OCI-LY1 (cell line): ENCODE results near the gene TMEM95.
"Not testable (repeated sequence)": the region's sequence is repeated elsewhere in the genome, so short reads cannot be mapped to it uniquely, and the experiment has no call there.

Source experiments
- H2AFZ ChIP-seq: fragments of 200-600 bp; sonication (generic), shearing (Covaris generic); 2 replicates; pipeline ENCODE4 v1.6.0; 2014; ENCODE audit warnings: antibody characterized with exemption, mild to moderate bottlenecking, low read length
- H3F3A ChIP-seq: fragments of 200-600 bp; sonication (generic), shearing (Covaris generic); 2 replicates; pipeline ENCODE4 v1.6.0; 2014; ENCODE audit warnings: mild to moderate bottlenecking, antibody characterized with exemption, low read length, moderate library complexity; ENCODE audit not compliant: insufficient read depth
- H3K27ac ChIP-seq: fragments of 200-600 bp; sonication (generic); 2 replicates; pipeline ENCODE4 v1.5.1; 2014; ENCODE audit warnings: low read length, mixed run types, mild to moderate bottlenecking, low read depth; ENCODE audit not compliant: poor library complexity, severe bottlenecking
- H3K27me3 ChIP-seq: fragments of 200-600 bp; sonication (generic); 2 replicates; pipeline ENCODE4 v1.6.0; 2014; ENCODE audit warnings: antibody characterized with exemption, mild to moderate bottlenecking, low read length, moderate library complexity; ENCODE audit not compliant: insufficient read depth
- H3K36me3 ChIP-seq: fragments of 200-600 bp; sonication (generic); 2 replicates; pipeline ENCODE4 v1.6.1; 2014; ENCODE audit warnings: mild to moderate bottlenecking, antibody characterized with exemption, low read length, moderate library complexity, mixed read lengths; ENCODE audit not compliant: insufficient read depth
- H3K4me1 ChIP-seq: fragments of 200-600 bp; sonication (generic); 2 replicates; pipeline ENCODE4 v1.5.1; 2014; ENCODE audit warnings: mild to moderate bottlenecking, low read length, moderate library complexity; ENCODE audit not compliant: insufficient read depth, severe bottlenecking
- H3K4me2 ChIP-seq: fragments of 200-600 bp; sonication (generic), shearing (Covaris generic); 2 replicates; pipeline ENCODE4 v1.6.1; 2014; ENCODE audit warnings: low read length
- H3K4me3 ChIP-seq: fragments of 200-600 bp; sonication (generic); 2 replicates; pipeline ENCODE4 v1.5.1; 2014; ENCODE audit warnings: low read length, low read depth, mild to moderate bottlenecking, mixed read lengths; ENCODE audit not compliant: poor library complexity, severe bottlenecking
- H3K79me2 ChIP-seq: fragments of 200-600 bp; shearing (Covaris generic); 2 replicates; pipeline ENCODE4 v1.6.1; 2016; ENCODE audit warnings: mixed run types, low read length, mixed read lengths; ENCODE audit not compliant: insufficient read depth
- H3K9ac ChIP-seq: fragments of 200-600 bp; sonication (generic), shearing (Covaris generic); 2 replicates; pipeline ENCODE4 v1.6.1; 2014; ENCODE audit warnings: mild to moderate bottlenecking, low read length, mixed read lengths
- H3K9me2 ChIP-seq: fragments of 200-600 bp; sonication (generic), shearing (Covaris generic); 2 replicates; pipeline ENCODE4 v1.6.1; 2014; ENCODE audit warnings: low read depth, mild to moderate bottlenecking, low read length, mixed read lengths
- H3K9me3 ChIP-seq: fragments of 200-600 bp; shearing (Covaris generic); 2 replicates; pipeline ENCODE4 v1.6.1; 2014; ENCODE audit warnings: low read length, mixed read lengths
- H4K20me1 ChIP-seq: fragments of 200-600 bp; sonication (generic), shearing (Covaris generic); 2 replicates; pipeline ENCODE4 v1.6.0; 2016; ENCODE audit warnings: mild to moderate bottlenecking, low read length; ENCODE audit not compliant: insufficient read depth
- CTCF ChIP-seq: fragments of 200-600 bp; sonication (generic), shearing (Covaris generic); IDR thresholded peaks from 2 replicates; pipeline ENCODE4 v1.5.1; 2017; ENCODE audit warnings: mild to moderate bottlenecking, antibody characterized with exemption, low read length, moderate library complexity, mixed read lengths
- EZH2 ChIP-seq: fragments of 200-600 bp; sonication (generic), shearing (Covaris generic); IDR thresholded peaks from 2 replicates; pipeline ENCODE4 v1.8.0; 2017; ENCODE audit warnings: borderline replicate concordance, mixed run types, mild to moderate bottlenecking, antibody characterized with exemption, low read length, moderate library complexity, mixed read lengths

The TMEM95 gene

DNA sequence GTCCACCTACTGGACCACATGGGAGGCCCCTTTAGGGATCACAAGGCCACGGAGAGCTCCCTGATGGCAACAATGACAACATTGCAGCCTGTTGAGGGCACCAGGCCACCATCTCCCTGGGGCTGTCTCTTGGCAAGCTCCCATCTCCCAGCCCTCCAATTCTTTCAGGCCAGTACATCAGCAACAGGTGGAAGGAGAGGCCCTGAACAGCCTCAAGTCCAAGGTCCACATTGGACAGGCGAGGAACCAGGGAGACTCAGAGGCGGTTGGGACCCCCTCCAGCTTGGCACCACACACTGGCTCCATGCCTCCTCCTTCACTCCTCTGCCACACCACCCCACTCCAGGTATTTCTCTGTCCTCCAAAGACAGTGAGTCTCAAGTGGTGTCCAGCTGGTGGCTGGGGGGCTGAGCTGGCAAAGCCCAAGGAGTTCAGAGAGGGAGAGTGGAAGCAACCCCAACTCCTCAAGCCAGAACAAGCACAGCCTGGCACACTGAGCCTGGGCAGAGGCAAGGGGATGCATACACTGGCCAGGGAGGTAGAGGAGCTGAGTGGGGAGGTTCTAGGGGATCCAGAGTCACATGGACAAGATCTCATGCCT, 19.9 kb upstream of the TMEM95 start:
- Histone ChIP-seq H3K4me3 (no peak overlapping the region), H3K27ac (peak overlapping the region; percentile 90), H3K36me3 (peaks cover 5% of the 10 kb centered on the region; the same call in 1 of the 2 replicates), H3K9me3 (no peaks in the 10 kb centered on the region), H3K4me2 (peak overlapping the region; percentile 93; the same call in 1 of the 2 replicates), H2AFZ (peak overlapping the region; percentile 43; the same call in 1 of the 2 replicates), H3K9ac (peak overlapping the region; percentile 88; the same call in 1 of the 2 replicates), H3K4me1 (peaks cover 51% of the 10 kb centered on the region), H3K79me2 (no peaks in the 10 kb centered on the region), H3K9me2 (no peaks in the 10 kb centered on the region), H3K27me3 (no peaks in the 10 kb centered on the region), H4K20me1 (no peaks in the 10 kb centered on the region), H3F3A (no peaks in the 10 kb centered on the region)
- no peak for TF ChIP-seq CTCF
- TF ChIP-seq EZH2 = no peak

GRCh38 chr17:7335765-7336164, 19.2 kb upstream of the TMEM95 start:
- not testable (repeated sequence) for H3F3A ChIP-seq, H3K27me3 ChIP-seq, H4K20me1 ChIP-seq, H3K9me3 ChIP-seq, H3K36me3 ChIP-seq, H3K9me2 ChIP-seq, H3K79me2 ChIP-seq
- Histone ChIP-seq H3K4me3 (peak overlapping the region; percentile 82), H3K4me2 (peak overlapping the region; percentile 93), H3K27ac (peak overlapping the region; percentile 90), H3K4me1 (peaks cover 45% of the 10 kb centered on the region), H2AFZ (peak overlapping the region; percentile 43; the same call in 1 of the 2 replicates), H3K9ac (peak overlapping the region; percentile 88)

- H3K4me2 ChIP-seq = peak within 1 kb of the TSS; percentile 93
- no peaks in the 10 kb centered on the region for H3K9me2 ChIP-seq
- peak within 1 kb of the TSS; percentile 43; the same call in 1 of the 2 replicates for H2AFZ ChIP-seq
- no peaks in the 10 kb centered on the region for H3K9me3 ChIP-seq
- H3K4me3 ChIP-seq = peak within 1 kb of the TSS; percentile 82
- H3K79me2 ChIP-seq = no peaks in the 10 kb centered on the region
- H3K27me3 ChIP-seq = no peaks in the 10 kb centered on the region
- peaks cover 42% of the 10 kb centered on the region for H3K4me1 ChIP-seq
- H3K27ac ChIP-seq = peak within 1 kb of the TSS; percentile 90
- TF ChIP-seq EZH2 (no peak), CTCF (no peak)
- peak within 1 kb of the TSS; percentile 88 for H3K9ac ChIP-seq
- H3K36me3 ChIP-seq = peaks cover 5% of the 10 kb centered on the region; the same call in 1 of the 2 replicates
- H3F3A ChIP-seq = no peaks in the 10 kb centered on the region
- H4K20me1 ChIP-seq = no peaks in the 10 kb centered on the region
Observed at GRCh38 chr17:7336240-7337175, 18.4 kb upstream of the TMEM95 start, which contains the start of gene ACAP1. Gene ACAP1, plus strand, starts transcription at chr17:7336529. Its CDS starts 206 bp downstream, at chr17:7336735.

- not testable (repeated sequence) for H4K20me1 ChIP-seq, H2AFZ ChIP-seq, H3K27me3 ChIP-seq, H3K9me3 ChIP-seq, H3F3A ChIP-seq, H3K79me2 ChIP-seq, H3K9me2 ChIP-seq
- Histone ChIP-seq H3K9ac (peak overlapping the region; percentile 88; the same call in 1 of the 2 replicates), H3K27ac (peak overlapping the region; percentile 90), H3K36me3 (peaks cover 12% of the 10 kb centered on the region), H3K4me3 (peak overlapping the region; percentile 82), H3K4me2 (peak overlapping the region; percentile 93), H3K4me1 (peaks cover 31% of the 10 kb centered on the region)
Observed at GRCh38 chr17:7337600-7337999, 17.4 kb upstream of the TMEM95 start.
